ENCODE measurements around the gene PKIB. TPM values are rescaled to one million over a fixed set of nuclear protein-coding genes. Genes with fewer than 3 reads are reported as not detected.

The PKIB gene
- total RNA-seq, 1 donor from 2014 or later, result not detected

DNA sequence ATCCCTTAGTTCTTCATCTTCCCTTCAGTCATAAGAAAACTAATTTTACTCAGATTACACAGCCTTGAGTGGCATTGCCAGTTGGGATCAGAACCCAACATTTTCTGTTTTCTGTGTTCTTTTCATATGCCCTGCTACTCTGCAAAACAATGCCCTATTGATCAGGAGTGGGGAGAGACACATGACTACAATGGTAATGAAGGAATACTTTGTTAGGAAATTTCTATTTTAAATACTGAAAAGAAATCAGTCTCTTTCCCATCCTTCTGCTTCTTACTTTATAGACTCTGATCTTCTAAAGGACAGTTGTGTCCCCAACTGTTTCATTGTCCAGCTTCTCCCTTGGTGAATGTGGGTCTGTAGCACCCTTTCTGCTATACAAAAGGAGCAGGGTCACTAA is 5.5 kb upstream of the PKIB start:
- Mint-ChIP-seq H3K27me3 (peaks cover 20% of the 10 kb centered on the region), H3K27ac (no peak overlapping the region), H3K4me3 (no peak overlapping the region), H3K4me1 (peaks cover 4% of the 10 kb centered on the region), H3K9me3 (no peaks in the 10 kb centered on the region), H3K36me3 (ENCODE audit: low read depth) (no peaks in the 10 kb centered on the region)
- DNase-seq, result no peak
- intact Hi-C loops (cut with micrococcal nuclease), result no loop called here

DNA sequence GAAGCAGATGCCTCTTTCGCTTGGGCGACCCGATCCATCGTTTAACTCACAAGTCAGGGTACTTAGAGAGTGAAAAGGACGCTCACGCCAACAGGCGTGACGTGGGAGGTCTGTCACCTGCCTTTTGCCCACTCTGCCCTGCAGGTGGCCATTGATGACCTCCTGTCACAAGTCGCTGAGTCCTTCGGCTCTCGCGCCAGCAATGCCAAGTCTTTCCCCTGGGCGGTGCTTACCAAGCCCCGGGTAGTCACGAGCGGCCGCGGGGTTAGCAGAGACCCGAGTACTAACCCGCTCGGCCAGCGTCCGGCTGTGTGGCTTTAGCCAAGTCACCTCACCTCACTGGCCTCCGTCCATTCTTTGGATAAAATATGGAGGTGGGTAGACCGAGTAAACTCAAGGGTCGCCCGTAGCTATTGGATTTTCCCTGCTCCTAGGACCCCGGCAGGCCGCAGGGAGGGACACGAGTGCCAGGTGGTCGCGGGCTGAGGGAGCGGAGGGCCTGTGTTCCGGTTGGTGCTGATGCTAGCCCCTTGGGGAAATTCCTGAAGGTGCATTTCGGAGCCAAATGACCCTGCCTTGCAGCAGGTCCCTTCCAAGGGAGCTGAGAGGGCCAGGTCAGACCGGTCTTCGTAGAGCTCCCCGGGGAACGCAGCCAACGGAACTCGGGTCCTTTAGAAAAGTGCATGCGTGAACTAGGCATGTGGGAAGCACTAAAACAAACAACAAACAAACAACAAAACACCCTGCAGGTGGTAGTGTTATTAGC is 668 bp downstream of the PKIB start:
- Mint-ChIP-seq H3K27ac (no peak overlapping the region), H3K4me1 (peaks cover 14% of the 10 kb centered on the region), H3K9me3 (no peaks in the 10 kb centered on the region), H3K27me3 (peaks cover 49% of the 10 kb centered on the region), H3K4me3 (peak overlapping the region; percentile 82), H3K36me3 (ENCODE audit: low read depth) (no peaks in the 10 kb centered on the region)
- intact Hi-C loops (cut with micrococcal nuclease), result loop anchor here (1.0 kb wide), 1 partner anchor 140 kb away; the partner anchor contains the start of gene SERINC1
- DNase-seq, result peak; percentile 59

DNA sequence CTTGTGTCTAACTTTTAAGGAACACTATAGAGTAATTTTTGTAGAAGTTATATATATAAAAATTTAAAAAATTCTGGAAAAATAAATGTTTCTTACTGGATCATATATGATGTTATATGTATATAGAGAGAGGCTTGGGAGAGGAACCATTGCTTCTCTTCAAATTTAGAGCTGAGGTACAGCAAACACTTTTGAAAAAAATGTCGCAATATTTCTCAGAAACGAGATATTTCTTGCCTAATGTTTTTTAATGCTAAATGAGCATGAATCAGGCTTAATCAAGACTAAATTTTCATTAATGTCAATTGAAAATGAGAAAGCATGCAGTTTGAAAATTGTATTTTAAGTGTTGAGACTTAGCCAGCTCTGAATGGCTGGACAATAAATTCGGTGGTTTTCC is 2.6 kb downstream of the PKIB start:
- no peak for DNase-seq
- Mint-ChIP-seq H3K9me3 (no peaks in the 10 kb centered on the region), H3K4me3 (no peak overlapping the region), H3K27me3 (peaks cover 47% of the 10 kb centered on the region), H3K36me3 (ENCODE audit: low read depth) (no peaks in the 10 kb centered on the region), H3K4me1 (peaks cover 14% of the 10 kb centered on the region), H3K27ac (no peak overlapping the region)
- intact Hi-C loops (cut with micrococcal nuclease), result no loop called here

DNA sequence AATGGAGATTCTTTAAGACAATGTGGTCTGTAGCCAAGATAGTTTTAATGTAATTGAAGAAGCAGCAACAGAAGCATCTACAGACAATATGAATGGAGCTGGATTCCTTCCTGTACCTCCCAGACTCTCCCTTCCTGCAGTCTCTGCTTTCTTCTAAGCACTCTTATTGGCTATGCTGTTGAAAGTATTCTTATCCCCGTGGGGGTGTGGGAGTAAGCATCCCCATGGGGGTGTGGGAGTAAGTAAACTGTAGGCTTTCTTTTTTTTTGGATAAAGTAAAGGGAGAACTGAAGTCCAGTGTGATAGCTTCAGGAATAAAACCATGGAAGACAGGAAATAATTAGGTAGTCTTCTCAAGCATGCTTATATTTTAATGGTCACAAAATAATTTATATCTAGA is 4.1 kb downstream of the PKIB start:
- no peak for DNase-seq
- Mint-ChIP-seq H3K9me3 (no peaks in the 10 kb centered on the region), H3K27me3 (peaks cover 37% of the 10 kb centered on the region), H3K4me1 (peaks cover 13% of the 10 kb centered on the region), H3K4me3 (no peak overlapping the region), H3K27ac (no peak overlapping the region), H3K36me3 (ENCODE audit: low read depth) (no peaks in the 10 kb centered on the region)
- intact Hi-C loops (cut with micrococcal nuclease), result no loop called here

GRCh38 chr6:122615409-122615808 is 5.2 kb downstream of the PKIB start:
- no peak for DNase-seq
- Mint-ChIP-seq H3K27me3 (peaks cover 34% of the 10 kb centered on the region), H3K27ac (no peak overlapping the region), H3K36me3 (ENCODE audit: low read depth) (no peaks in the 10 kb centered on the region), H3K4me1 (peaks cover 6% of the 10 kb centered on the region), H3K9me3 (no peaks in the 10 kb centered on the region), H3K4me3 (no peak overlapping the region)
- intact Hi-C loops (cut with micrococcal nuclease), result no loop called here

DNA sequence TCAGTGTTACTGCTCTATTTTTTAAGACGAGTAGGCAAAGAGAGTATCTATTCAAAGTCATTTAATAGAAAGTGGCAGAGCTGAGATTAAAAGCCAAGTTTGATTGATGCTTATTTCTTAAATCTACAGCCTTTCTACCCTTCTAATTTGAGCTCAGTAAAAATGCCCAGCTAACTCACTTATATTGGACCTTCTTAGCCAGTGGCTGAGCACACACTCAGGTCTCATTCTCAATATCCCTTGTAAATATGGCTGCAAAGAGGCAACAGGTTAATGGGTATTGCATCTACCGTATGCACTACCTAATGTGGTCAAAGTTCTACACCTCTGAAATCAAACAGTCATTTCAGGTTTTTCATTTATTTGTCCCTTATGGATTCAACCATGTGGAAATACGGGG is 6.7 kb downstream of the PKIB start:
- intact Hi-C loops (cut with micrococcal nuclease), result no loop called here
- DNase-seq, result no peak
- Mint-ChIP-seq H3K27me3 (peaks cover 19% of the 10 kb centered on the region), H3K4me1 (no peaks in the 10 kb centered on the region), H3K36me3 (ENCODE audit: low read depth) (no peaks in the 10 kb centered on the region), H3K4me3 (no peak overlapping the region), H3K27ac (no peak overlapping the region), H3K9me3 (no peaks in the 10 kb centered on the region)

DNA sequence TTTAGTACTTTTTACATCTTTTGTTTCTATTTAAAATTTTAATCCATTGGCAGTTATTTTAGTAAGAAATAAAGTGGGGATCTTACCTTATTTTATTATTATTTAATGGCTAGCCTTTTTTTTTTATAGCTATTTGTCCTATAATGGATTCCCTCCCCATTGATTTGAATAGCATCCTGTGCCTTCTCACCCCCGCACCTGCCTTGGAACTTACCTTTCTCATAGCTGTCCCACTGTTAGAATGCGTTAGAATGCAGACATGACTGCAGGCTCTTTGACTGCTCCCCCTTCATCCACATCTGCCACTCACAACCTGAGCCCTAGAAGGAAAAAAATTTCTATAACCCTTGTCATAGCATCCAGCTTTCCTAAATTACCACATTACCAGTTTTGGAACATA is 9.1 kb downstream of the PKIB start:
- no peaks in the 10 kb centered on the region for H3K9me3 Mint-ChIP-seq
- intact Hi-C loops (cut with micrococcal nuclease), result no loop called here
- no peak overlapping the region for H3K27ac Mint-ChIP-seq
- no peak overlapping the region for H3K4me3 Mint-ChIP-seq
- H3K36me3 Mint-ChIP-seq (ENCODE audit: low read depth), result no peaks in the 10 kb centered on the region
- no peak for DNase-seq
- no peaks in the 10 kb centered on the region for H3K4me1 Mint-ChIP-seq
- peaks cover 11% of the 10 kb centered on the region for H3K27me3 Mint-ChIP-seq

GRCh38 chr6:122620428-122620827 is 10.2 kb downstream of the PKIB start:
- Mint-ChIP-seq H3K9me3 (no peaks in the 10 kb centered on the region), H3K36me3 (ENCODE audit: low read depth) (no peaks in the 10 kb centered on the region), H3K4me3 (no peak overlapping the region), H3K27ac (no peak overlapping the region), H3K4me1 (no peaks in the 10 kb centered on the region), H3K27me3 (peaks cover 10% of the 10 kb centered on the region)
- DNase-seq, result no peak
- intact Hi-C loops (cut with micrococcal nuclease), result no loop called here

GRCh38 chr6:122620902-122621301 is 10.7 kb downstream of the PKIB start:
- H3K4me3 Mint-ChIP-seq, result no peak overlapping the region
- intact Hi-C loops (cut with micrococcal nuclease), result no loop called here
- H3K27me3 Mint-ChIP-seq, result peaks cover 10% of the 10 kb centered on the region
- no peaks in the 10 kb centered on the region for H3K4me1 Mint-ChIP-seq
- H3K27ac Mint-ChIP-seq, result no peak overlapping the region
- DNase-seq, result no peak
- no peaks in the 10 kb centered on the region for H3K9me3 Mint-ChIP-seq
- H3K36me3 Mint-ChIP-seq (ENCODE audit: low read depth), result no peaks in the 10 kb centered on the region

DNA sequence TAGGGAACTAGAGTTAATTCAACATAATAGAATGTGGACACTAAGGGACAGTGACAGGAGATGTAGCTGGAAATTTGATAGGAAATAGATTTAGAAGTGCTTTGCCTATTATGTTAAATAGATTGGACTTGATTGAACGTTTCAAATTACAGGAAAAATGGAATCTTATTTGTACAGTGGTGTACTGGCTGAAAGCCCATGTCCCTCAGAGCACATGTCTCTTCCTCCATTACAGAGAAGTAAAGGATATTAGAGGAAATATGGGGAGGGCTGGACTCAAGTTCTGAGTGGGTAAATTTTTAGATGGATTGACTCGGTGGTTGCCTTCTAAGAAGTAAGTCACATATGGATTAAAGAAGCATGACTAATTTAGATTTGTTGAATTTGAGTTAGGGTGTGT is 11.4 kb downstream of the PKIB start:
- no peak overlapping the region for H3K27ac Mint-ChIP-seq
- intact Hi-C loops (cut with micrococcal nuclease), result no loop called here
- H3K4me1 Mint-ChIP-seq, result no peaks in the 10 kb centered on the region
- H3K4me3 Mint-ChIP-seq, result no peak overlapping the region
- no peaks in the 10 kb centered on the region for H3K9me3 Mint-ChIP-seq
- H3K27me3 Mint-ChIP-seq, result peaks cover 10% of the 10 kb centered on the region
- DNase-seq, result no peak
- no peaks in the 10 kb centered on the region for H3K36me3 Mint-ChIP-seq (ENCODE audit: low read depth)

- H3K36me3 Mint-ChIP-seq (ENCODE audit: low read depth), result no peaks in the 10 kb centered on the region
- no peak overlapping the region for H3K4me3 Mint-ChIP-seq
- intact Hi-C loops (cut with micrococcal nuclease), result no loop called here
- DNase-seq, result no peak
- no peak overlapping the region for H3K27ac Mint-ChIP-seq
- H3K27me3 Mint-ChIP-seq, result peaks cover 8% of the 10 kb centered on the region
- no peaks in the 10 kb centered on the region for H3K9me3 Mint-ChIP-seq
- no peaks in the 10 kb centered on the region for H3K4me1 Mint-ChIP-seq
These were observed 12.3 kb downstream of the PKIB start for GRCh38 chr6:122622479-122622878.

GRCh38 chr6:122623279-122623678 is 13.1 kb downstream of the PKIB start:
- intact Hi-C loops (cut with micrococcal nuclease), result no loop called here
- H3K27me3 Mint-ChIP-seq, result peaks cover 6% of the 10 kb centered on the region
- H3K4me3 Mint-ChIP-seq, result no peak overlapping the region
- H3K4me1 Mint-ChIP-seq, result no peaks in the 10 kb centered on the region
- no peak for DNase-seq
- H3K36me3 Mint-ChIP-seq (ENCODE audit: low read depth), result no peaks in the 10 kb centered on the region
- H3K9me3 Mint-ChIP-seq, result no peaks in the 10 kb centered on the region
- H3K27ac Mint-ChIP-seq, result no peak overlapping the region

GRCh38 chr6:122624853-122625252 is 14.6 kb downstream of the PKIB start:
- H3K4me1 Mint-ChIP-seq, result no peaks in the 10 kb centered on the region

DNA sequence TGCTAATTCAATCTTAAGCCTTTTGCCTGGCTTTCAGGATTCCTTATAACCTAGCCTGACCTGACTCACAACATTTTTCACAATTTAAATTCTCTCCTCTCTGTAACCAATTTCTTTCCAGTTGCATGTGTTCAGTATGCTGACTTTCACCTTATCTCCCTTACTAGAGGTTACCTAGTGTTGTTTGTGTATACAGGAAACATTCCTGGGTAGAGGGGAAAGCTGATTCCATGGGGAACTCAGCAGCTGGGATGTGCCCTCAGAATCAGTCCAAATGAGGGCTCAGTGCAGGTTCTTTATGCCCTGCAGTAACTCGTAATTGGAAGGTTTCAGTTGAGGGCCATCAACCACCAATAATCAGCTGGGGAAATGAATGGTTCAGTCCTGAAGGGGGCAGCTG is 18.5 kb downstream of the PKIB start:
- H3K27me3 Mint-ChIP-seq, result peaks cover 3% of the 10 kb centered on the region
- no peak overlapping the region for H3K27ac Mint-ChIP-seq
- H3K36me3 Mint-ChIP-seq (ENCODE audit: low read depth), result no peaks in the 10 kb centered on the region
- no peaks in the 10 kb centered on the region for H3K4me1 Mint-ChIP-seq
- H3K9me3 Mint-ChIP-seq, result no peaks in the 10 kb centered on the region
- no peak for DNase-seq
- intact Hi-C loops (cut with micrococcal nuclease), result no loop called here
- H3K4me3 Mint-ChIP-seq, result no peak overlapping the region

More at GRCh38 chr6:122624853-122625252, 14.6 kb downstream of the PKIB start:
- Mint-ChIP-seq H3K27ac (no peak overlapping the region), H3K4me3 (no peak overlapping the region), H3K9me3 (no peaks in the 10 kb centered on the region), H3K27me3 (peaks cover 3% of the 10 kb centered on the region), H3K36me3 (ENCODE audit: low read depth) (no peaks in the 10 kb centered on the region)
- no peak for DNase-seq
- intact Hi-C loops (cut with micrococcal nuclease), result no loop called here

Measured in activated CD4-positive, alpha-beta T cell treated with anti-CD3 and anti-CD28 coated beads, Interleukin-2, amount 10 ng/mL, durations not matched to agents 24 days and 14 days (primary cell).